Liver (tissue), 9 donors: ENCODE data around the gene TJP3. TPM values are rescaled to one million over a fixed set of nuclear protein-coding genes. Genes with fewer than 3 reads are reported as not detected.

Source experiments
- DNase-seq: peaks from one replicate; pipeline ENCODE4 v3.0.0-alpha.2; 2017; ENCODE audit warnings: low spot score
- H3K27ac ChIP-seq, 2 donors: one replicate each; pipeline ENCODE4 v1.7.0; 2013; ENCODE audit warnings: inconsistent platforms in 2 of 2, low read length in 2 of 2, control low read depth in 1 of 2, low read depth in 1 of 2, mild to moderate bottlenecking in 1 of 2
- H3K27me3 ChIP-seq, 4 donors: one replicate each; pipeline versions ENCODE4 v1.6.1 to v1.7.0; 2013; ENCODE audit warnings: low read length in 3 of 4, inconsistent platforms in 1 of 4, mild to moderate bottlenecking in 1 of 4, moderate library complexity in 1 of 4; ENCODE audit not compliant: control insufficient read depth in 4 of 4, insufficient read depth in 4 of 4
- H3K36me3 ChIP-seq, 4 donors: one replicate each; pipeline versions ENCODE4 v1.6.1 to v1.7.0; 2013; ENCODE audit warnings: low read length in 3 of 4, mild to moderate bottlenecking in 3 of 4, low read depth in 1 of 4, moderate library complexity in 1 of 4; ENCODE audit not compliant: control insufficient read depth in 4 of 4, insufficient read depth in 3 of 4
- H3K4me1 ChIP-seq, 4 donors: one replicate each; pipeline versions ENCODE4 v1.6.1 to v1.7.0; 2013; ENCODE audit warnings: low read length in 3 of 4, mild to moderate bottlenecking in 3 of 4, moderate library complexity in 1 of 4; ENCODE audit not compliant: control insufficient read depth in 4 of 4, insufficient read depth in 4 of 4
- H3K4me3 ChIP-seq, 3 donors: one replicate each; pipeline versions ENCODE4 v1.6.1 to v1.7.0; 2013; ENCODE audit warnings: low read length in 3 of 3, control low read depth in 1 of 3, low read depth in 1 of 3, mild to moderate bottlenecking in 1 of 3
- H3K9ac ChIP-seq, 2 donors: one replicate each; pipeline ENCODE4 v1.7.0; 2013; ENCODE audit warnings: low read length in 2 of 2, mild to moderate bottlenecking in 2 of 2, moderate library complexity in 2 of 2, control low read depth in 1 of 2, low read depth in 1 of 2
- H3K9me3 ChIP-seq, 4 donors: one replicate each; pipeline versions ENCODE4 v1.6.1 to v1.7.0; 2013; ENCODE audit warnings: low read length in 3 of 4; ENCODE audit not compliant: control insufficient read depth in 4 of 4
- EGR1 ChIP-seq, 2 donors: IDR thresholded peaks; 2 replicates each; pipeline ENCODE4 v1.6.1; 2016 to 2018; ENCODE audit warnings: antibody characterized with exemption in 2 of 2, low read depth in 2 of 2
- FOXA1 ChIP-seq: IDR thresholded peaks from 2 replicates; pipeline ENCODE4 v1.6.1; 2016; ENCODE audit warnings: antibody characterized with exemption
- FOXA2 ChIP-seq: IDR thresholded peaks from 2 replicates; pipeline ENCODE4 v1.6.1; 2016; ENCODE audit warnings: antibody characterized with exemption
- GABPA ChIP-seq, 2 donors: IDR thresholded peaks in 1 of 2; conservative IDR thresholded peaks in 1 of 2; 2 replicates each; pipeline ENCODE4 v1.6.1; 2016; ENCODE audit warnings: antibody characterized with exemption in 2 of 2, mild to moderate bottlenecking in 1 of 2, moderate library complexity in 1 of 2
- HNF4A ChIP-seq, 2 donors: conservative IDR thresholded peaks; 2 replicates each; pipeline ENCODE4 v1.6.1; 2016; ENCODE audit warnings: antibody characterized with exemption in 2 of 2, mild to moderate bottlenecking in 2 of 2
- JUND ChIP-seq, 2 donors: IDR thresholded peaks; 2 replicates each; pipeline ENCODE4 v1.6.1; 2016; ENCODE audit warnings: antibody characterized with exemption in 2 of 2
- NR2F2 ChIP-seq: IDR thresholded peaks from 2 replicates; pipeline ENCODE4 v1.6.1; 2016; ENCODE audit warnings: antibody characterized with exemption
- RAD21 ChIP-seq, 2 donors: IDR thresholded peaks; 2 replicates each; pipeline ENCODE4 v1.6.1; 2016; ENCODE audit warnings: antibody characterized with exemption in 2 of 2, mild to moderate bottlenecking in 2 of 2
- RXRA ChIP-seq, 2 donors: IDR thresholded peaks; 2 replicates each; pipeline ENCODE4 v1.6.1; 2017 to 2018; ENCODE audit warnings: antibody characterized with exemption in 2 of 2, mild to moderate bottlenecking in 1 of 2
- SP1 ChIP-seq: IDR thresholded peaks from 2 replicates; pipeline ENCODE4 v1.6.1; 2018; ENCODE audit warnings: antibody characterized with exemption, mild to moderate bottlenecking
- TAF1 ChIP-seq: conservative IDR thresholded peaks from 2 replicates; pipeline ENCODE4 v1.6.1; 2016; ENCODE audit warnings: antibody characterized with exemption, mild to moderate bottlenecking
- YY1 ChIP-seq: IDR thresholded peaks from 2 replicates; pipeline ENCODE4 v1.6.1; 2016; ENCODE audit warnings: antibody characterized with exemption, mild to moderate bottlenecking
- WGBS: extraction: QIAGEN DNeasy Blood & Tissue Kit; methylation state at CpG from one replicate; pipeline ENCODE4 v1.1.7; 2013; 5-methylcytosine and 5-hydroxymethylcytosine counted together
- polyA plus RNA-seq, 2 donors: library from polyadenylated mRNA; stranded (reverse) in 1 of 2; unstranded in 1 of 2; fragments of 200-250 nt in 1 of 2; fragments of >200 nt in 1 of 2; fragmentation: Nextera tagmentation in 1 of 2; extraction: Ambion mirVana in 1 of 2; gene quantifications; one replicate each; pipeline versions ENCODE4 v1.2.1 to v1.2.3, GENCODE V29; 2013 to 2015
- total RNA-seq, 2 donors: library from RNA; depleted of rRNA; stranded (reverse); fragments of >200 nt; gene quantifications; one replicate each; pipeline ENCODE4 v1.2.3, GENCODE V29; 2014
- TF ChIP-seq, protein P1 (sequence below): fragments of 150-350 bp; IDR thresholded peaks from 2 replicates; pipeline ENCODE4 v1.5.1; 2017; ENCODE audit warnings: improper control_type of control experiment, low read depth, low read length; ENCODE audit not compliant: missing input control
- TF ChIP-seq, protein P2 (sequence below): IDR thresholded peaks from 2 replicates; pipeline ENCODE4 v1.6.1; 2016; ENCODE audit warnings: antibody characterized with exemption, mild to moderate bottlenecking
- TF ChIP-seq, protein P3 (sequence below): IDR thresholded peaks from 2 replicates; pipeline ENCODE4 v1.6.1; 2016; ENCODE audit warnings: antibody characterized with exemption
- TF ChIP-seq, protein P4 (sequence below): IDR thresholded peaks from 2 replicates; pipeline ENCODE4 v1.6.1; 2016; ENCODE audit warnings: antibody characterized with exemption
- donor health status: healthy.
- donor health status: healthy.
- donor health status: healthy.
- donor health status: healthy.
- donor health status: healthy.

The TJP3 gene
- total and polyA plus RNA-seq, 4 donors: 6.0 to 9.8 (median 6.7) TPM

DNA sequence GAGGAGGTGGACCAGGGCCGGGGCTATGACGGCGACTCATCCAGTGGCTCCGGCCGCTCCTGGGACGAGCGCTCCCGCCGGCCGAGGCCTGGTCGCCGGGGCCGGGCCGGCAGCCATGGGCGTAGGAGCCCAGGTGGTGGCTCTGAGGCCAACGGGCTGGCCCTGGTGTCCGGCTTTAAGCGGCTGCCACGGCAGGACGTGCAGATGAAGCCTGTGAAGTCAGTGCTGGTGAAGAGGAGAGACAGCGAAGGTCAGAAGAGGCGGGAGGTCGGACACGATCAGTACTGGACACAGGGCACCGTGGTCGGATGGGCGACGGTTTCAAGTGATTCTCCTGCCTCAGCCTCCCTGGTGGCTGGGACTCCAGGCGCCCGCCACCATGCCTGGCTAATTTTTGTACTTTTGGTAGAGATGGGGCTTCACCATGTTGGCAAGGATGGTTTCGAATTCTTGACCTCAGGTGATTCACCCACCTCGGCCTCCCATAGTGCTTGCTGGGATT is 22.3 kb downstream of the TJP3 start:
- no peak overlapping the region for H3K4me3 ChIP-seq
- peaks cover 0 to 3% (median 0%) of the 10 kb centered on the region in 4 donors for H3K36me3 ChIP-seq
- H3K27ac ChIP-seq: no peak overlapping the region
- no peak for DNase-seq
- no peaks in the 10 kb centered on the region for H3K4me1 ChIP-seq
- no peak for TF ChIP-seq FOXA1
- TF ChIP-seq, protein P1, sequence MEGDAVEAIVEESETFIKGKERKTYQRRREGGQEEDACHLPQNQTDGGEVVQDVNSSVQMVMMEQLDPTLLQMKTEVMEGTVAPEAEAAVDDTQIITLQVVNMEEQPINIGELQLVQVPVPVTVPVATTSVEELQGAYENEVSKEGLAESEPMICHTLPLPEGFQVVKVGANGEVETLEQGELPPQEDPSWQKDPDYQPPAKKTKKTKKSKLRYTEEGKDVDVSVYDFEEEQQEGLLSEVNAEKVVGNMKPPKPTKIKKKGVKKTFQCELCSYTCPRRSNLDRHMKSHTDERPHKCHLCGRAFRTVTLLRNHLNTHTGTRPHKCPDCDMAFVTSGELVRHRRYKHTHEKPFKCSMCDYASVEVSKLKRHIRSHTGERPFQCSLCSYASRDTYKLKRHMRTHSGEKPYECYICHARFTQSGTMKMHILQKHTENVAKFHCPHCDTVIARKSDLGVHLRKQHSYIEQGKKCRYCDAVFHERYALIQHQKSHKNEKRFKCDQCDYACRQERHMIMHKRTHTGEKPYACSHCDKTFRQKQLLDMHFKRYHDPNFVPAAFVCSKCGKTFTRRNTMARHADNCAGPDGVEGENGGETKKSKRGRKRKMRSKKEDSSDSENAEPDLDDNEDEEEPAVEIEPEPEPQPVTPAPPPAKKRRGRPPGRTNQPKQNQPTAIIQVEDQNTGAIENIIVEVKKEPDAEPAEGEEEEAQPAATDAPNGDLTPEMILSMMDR: no peak
- TF ChIP-seq RXRA (IDR thresholded peaks at IDR 0.05): no peak
- TF ChIP-seq, protein P2, sequence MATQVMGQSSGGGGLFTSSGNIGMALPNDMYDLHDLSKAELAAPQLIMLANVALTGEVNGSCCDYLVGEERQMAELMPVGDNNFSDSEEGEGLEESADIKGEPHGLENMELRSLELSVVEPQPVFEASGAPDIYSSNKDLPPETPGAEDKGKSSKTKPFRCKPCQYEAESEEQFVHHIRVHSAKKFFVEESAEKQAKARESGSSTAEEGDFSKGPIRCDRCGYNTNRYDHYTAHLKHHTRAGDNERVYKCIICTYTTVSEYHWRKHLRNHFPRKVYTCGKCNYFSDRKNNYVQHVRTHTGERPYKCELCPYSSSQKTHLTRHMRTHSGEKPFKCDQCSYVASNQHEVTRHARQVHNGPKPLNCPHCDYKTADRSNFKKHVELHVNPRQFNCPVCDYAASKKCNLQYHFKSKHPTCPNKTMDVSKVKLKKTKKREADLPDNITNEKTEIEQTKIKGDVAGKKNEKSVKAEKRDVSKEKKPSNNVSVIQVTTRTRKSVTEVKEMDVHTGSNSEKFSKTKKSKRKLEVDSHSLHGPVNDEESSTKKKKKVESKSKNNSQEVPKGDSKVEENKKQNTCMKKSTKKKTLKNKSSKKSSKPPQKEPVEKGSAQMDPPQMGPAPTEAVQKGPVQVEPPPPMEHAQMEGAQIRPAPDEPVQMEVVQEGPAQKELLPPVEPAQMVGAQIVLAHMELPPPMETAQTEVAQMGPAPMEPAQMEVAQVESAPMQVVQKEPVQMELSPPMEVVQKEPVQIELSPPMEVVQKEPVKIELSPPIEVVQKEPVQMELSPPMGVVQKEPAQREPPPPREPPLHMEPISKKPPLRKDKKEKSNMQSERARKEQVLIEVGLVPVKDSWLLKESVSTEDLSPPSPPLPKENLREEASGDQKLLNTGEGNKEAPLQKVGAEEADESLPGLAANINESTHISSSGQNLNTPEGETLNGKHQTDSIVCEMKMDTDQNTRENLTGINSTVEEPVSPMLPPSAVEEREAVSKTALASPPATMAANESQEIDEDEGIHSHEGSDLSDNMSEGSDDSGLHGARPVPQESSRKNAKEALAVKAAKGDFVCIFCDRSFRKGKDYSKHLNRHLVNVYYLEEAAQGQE: no peak
- TF ChIP-seq, protein P3, sequence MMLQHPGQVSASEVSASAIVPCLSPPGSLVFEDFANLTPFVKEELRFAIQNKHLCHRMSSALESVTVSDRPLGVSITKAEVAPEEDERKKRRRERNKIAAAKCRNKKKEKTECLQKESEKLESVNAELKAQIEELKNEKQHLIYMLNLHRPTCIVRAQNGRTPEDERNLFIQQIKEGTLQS: no peak
- no peak for TF ChIP-seq SP1
- TF ChIP-seq HNF4A (conservative IDR thresholded peaks at IDR 0.05): no peak
- TF ChIP-seq RAD21 (IDR thresholded peaks at IDR 0.05): no peak
- TF ChIP-seq TAF1: no peak
- TF ChIP-seq YY1: no peak
- TF ChIP-seq NR2F2: no peak
- no peak for TF ChIP-seq FOXA2
- no peak for TF ChIP-seq EGR1 (IDR thresholded peaks at IDR 0.05; ENCODE audit: low read depth in 2 of 2)
- TF ChIP-seq GABPA (IDR thresholded peaks at IDR 0.05 in 1 of 2, conservative IDR thresholded peaks at IDR 0.05 in 1 of 2): no peak
- 97% methylated on average over 32 of the region's 32 CpGs for WGBS
- no peaks in the 10 kb centered on the region for H3K9me3 ChIP-seq
- no peak overlapping the region for H3K9ac ChIP-seq
- no peaks in the 10 kb centered on the region for H3K27me3 ChIP-seq

DNA sequence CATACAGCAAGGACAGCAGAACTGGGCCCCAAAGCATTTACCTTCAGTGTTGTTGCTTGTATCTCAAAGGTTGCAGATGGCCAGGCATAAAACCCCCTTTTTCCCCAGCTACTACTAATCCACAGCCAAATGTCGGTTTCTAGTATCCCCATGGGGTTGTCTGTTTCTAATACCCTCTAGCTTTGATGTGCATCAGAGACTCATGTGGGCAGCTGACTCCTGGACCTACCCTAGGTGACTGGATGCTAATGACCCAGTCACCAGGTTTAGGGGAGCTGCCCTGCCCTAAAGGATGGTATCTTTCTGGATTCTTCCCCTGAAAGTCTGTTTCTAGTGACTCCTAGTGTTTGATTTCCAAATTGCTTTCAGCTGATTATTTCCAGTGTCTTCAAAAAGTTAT is 23.9 kb downstream of the TJP3 start:
- no peak for DNase-seq
- H3K9me3 ChIP-seq: no peaks in the 10 kb centered on the region
- TF ChIP-seq, protein P4, sequence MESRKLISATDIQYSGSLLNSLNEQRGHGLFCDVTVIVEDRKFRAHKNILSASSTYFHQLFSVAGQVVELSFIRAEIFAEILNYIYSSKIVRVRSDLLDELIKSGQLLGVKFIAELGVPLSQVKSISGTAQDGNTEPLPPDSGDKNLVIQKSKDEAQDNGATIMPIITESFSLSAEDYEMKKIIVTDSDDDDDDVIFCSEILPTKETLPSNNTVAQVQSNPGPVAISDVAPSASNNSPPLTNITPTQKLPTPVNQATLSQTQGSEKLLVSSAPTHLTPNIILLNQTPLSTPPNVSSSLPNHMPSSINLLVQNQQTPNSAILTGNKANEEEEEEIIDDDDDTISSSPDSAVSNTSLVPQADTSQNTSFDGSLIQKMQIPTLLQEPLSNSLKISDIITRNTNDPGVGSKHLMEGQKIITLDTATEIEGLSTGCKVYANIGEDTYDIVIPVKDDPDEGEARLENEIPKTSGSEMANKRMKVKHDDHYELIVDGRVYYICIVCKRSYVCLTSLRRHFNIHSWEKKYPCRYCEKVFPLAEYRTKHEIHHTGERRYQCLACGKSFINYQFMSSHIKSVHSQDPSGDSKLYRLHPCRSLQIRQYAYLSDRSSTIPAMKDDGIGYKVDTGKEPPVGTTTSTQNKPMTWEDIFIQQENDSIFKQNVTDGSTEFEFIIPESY: no peak
- TF ChIP-seq TAF1: no peak
- no peak for TF ChIP-seq HNF4A (conservative IDR thresholded peaks at IDR 0.05)
- TF ChIP-seq JUND (IDR thresholded peaks at IDR 0.05): no peak
- TF ChIP-seq RXRA (IDR thresholded peaks at IDR 0.05): no peak
- peaks cover 0 to 9% (median 2%) of the 10 kb centered on the region in 4 donors for H3K36me3 ChIP-seq
- no peaks in the 10 kb centered on the region for H3K4me1 ChIP-seq
- H3K27me3 ChIP-seq: no peaks in the 10 kb centered on the region
- H3K9ac ChIP-seq: no peak overlapping the region
- H3K27ac ChIP-seq: no peak overlapping the region
- 97% methylated on average over 1 of the region's 1 CpG for WGBS
- no peak overlapping the region for H3K4me3 ChIP-seq
